HCT116 (cell line): ENCODE data around the gene CD244. TPM values are rescaled to one million over a fixed set of nuclear protein-coding genes. Genes with fewer than 3 reads are reported as not detected.

Experiments used
- ATAC-seq: fragments of 200-7000 bp; cut with Tn5 transposase; 2 replicates; pipeline ENCODE4 v1.9.1; 2020; ENCODE audit warnings: mild to moderate bottlenecking, moderate library complexity
- BruUV-seq: library from RNA; stranded (reverse); fragments of 400-500 nt; replicated peaks from 2 replicates; lab custom pipeline; 2021; lab: Mats Ljungman, UMichigan
- CTCF ChIA-PET: fragments of 300-600 bp; sonication (Branson Sonifier 250); formaldehyde crosslinking; loops from one replicate; lab custom pipeline; 2021; ENCODE audit warnings: antibody characterized with exemption; lab: Charles Lee
- POLR2A ChIA-PET: fragments of 300-600, 350-600 bp; sonication (Branson Sonifier 250); formaldehyde crosslinking; loops from one replicate; lab custom pipeline; 2021; ENCODE audit warnings: antibody characterized with exemption; lab: Charles Lee
- RAD21 ChIA-PET, 2 experiments: fragments of 300-600 bp; sonication (Branson Sonifier 250); formaldehyde crosslinking; loops; one replicate each; lab custom pipeline; 2023; ENCODE audit warnings: low total read pairs in 2 of 2; ENCODE audit not compliant: uncharacterized antibody in 2 of 2, unreplicated experiment in 2 of 2, low non-redundant PET in 1 of 2; lab: Charles Lee
- DNase-seq: peaks from one replicate; pipeline ENCODE4 v3.0.0-alpha.2; 2010; ENCODE audit warnings: low read depth, low spot score
- H2AFZ ChIP-seq: fragments of 200-600 bp; shearing (Covaris generic), sonication (generic); 2 replicates; pipeline ENCODE4 v1.6.1; 2017; ENCODE audit warnings: low read depth, mixed run types, mixed read lengths, antibody characterized with exemption, low read length; ENCODE audit not compliant: poor library complexity, severe bottlenecking
- H3K27ac ChIP-seq: 2 replicates; pipeline ENCODE4 v1.5.1; 2012; ENCODE audit warnings: low read depth, low read length
- H3K27me3 ChIP-seq: fragments of 200-600 bp; sonication (generic); 2 replicates; pipeline ENCODE4 v1.6.1; 2016; ENCODE audit warnings: mixed run types, low read length, mixed read lengths; ENCODE audit not compliant: insufficient read depth
- H3K36me3 ChIP-seq, 2 experiments: fragments of 200-500 bp in 1 of 2; fragments of 200-600 bp in 1 of 2; sonication (Bioruptor generic) in 1 of 2; sonication (generic) in 1 of 2; 2 replicates each; pipeline versions ENCODE4 v1.5.1 to v1.6.1; 2014 to 2016; ENCODE audit warnings: low read length in 2 of 2, inconsistent platforms in 1 of 2, mixed read lengths in 1 of 2, mixed run types in 1 of 2; ENCODE audit not compliant: insufficient read depth in 2 of 2, control insufficient read depth in 1 of 2
- H3K4me1 ChIP-seq, 2 experiments: fragments of 200-600 bp in 1 of 2; sonication (generic) in 1 of 2; 2 replicates each; pipeline versions ENCODE4 v1.5.1 to v1.6.1; 2012 to 2017; ENCODE audit warnings: low read length in 2 of 2, inconsistent platforms in 1 of 2, mild to moderate bottlenecking in 1 of 2, mixed read lengths in 1 of 2, mixed run types in 1 of 2, moderate library complexity in 1 of 2; ENCODE audit not compliant: insufficient read depth in 2 of 2, control insufficient read depth in 1 of 2
- H3K4me2 ChIP-seq: fragments of 200-600 bp; sonication (generic); 2 replicates; pipeline ENCODE4 v1.6.1; 2017; ENCODE audit warnings: mixed run types, low read length, mixed read lengths
- H3K4me3 ChIP-seq, 2 experiments: fragments of 200-600 bp in 1 of 2; sonication (generic) in 1 of 2; replicated peaks in 1 of 2; 2 replicates each; pipeline ENCODE4 v1.5.1; 2011 to 2016; ENCODE audit warnings: low read length in 2 of 2, control low read depth in 1 of 2, low read depth in 1 of 2, mild to moderate bottlenecking in 1 of 2, mixed read lengths in 1 of 2, mixed run types in 1 of 2
- H3K79me2 ChIP-seq: fragments of 200-600 bp; sonication (generic); 2 replicates; pipeline ENCODE4 v1.6.1; 2017; ENCODE audit warnings: mild to moderate bottlenecking, mixed run types, low read length, moderate library complexity, mixed read lengths; ENCODE audit not compliant: insufficient read depth
- H3K9ac ChIP-seq: fragments of 200-600 bp; sonication (generic); 2 replicates; pipeline ENCODE4 v1.6.1; 2016; ENCODE audit warnings: low read length, mixed read lengths
- H3K9me2 ChIP-seq: fragments of 200-600 bp; sonication (generic), shearing (Covaris generic); 2 replicates; pipeline ENCODE4 v1.6.1; 2017; ENCODE audit warnings: mixed run types, mild to moderate bottlenecking, moderate library complexity; ENCODE audit not compliant: insufficient read depth
- H3K9me3 ChIP-seq, 2 experiments: fragments of 200-500 bp in 1 of 2; fragments of 200-600 bp in 1 of 2; sonication (Bioruptor generic) in 1 of 2; sonication (generic) in 1 of 2; 2 replicates each; pipeline ENCODE4 v1.6.1; 2014 to 2017; ENCODE audit warnings: low read length in 2 of 2, mixed read lengths in 2 of 2, inconsistent platforms in 1 of 2, low read depth in 1 of 2, mild to moderate bottlenecking in 1 of 2, mixed run types in 1 of 2, moderate library complexity in 1 of 2; ENCODE audit not compliant: control insufficient read depth in 1 of 2, insufficient read depth in 1 of 2
- H4K20me1 ChIP-seq: fragments of 200-600 bp; sonication (generic), shearing (Covaris generic); 2 replicates; pipeline ENCODE4 v1.6.1; 2017; ENCODE audit warnings: mixed run types, mild to moderate bottlenecking, moderate library complexity; ENCODE audit not compliant: insufficient read depth
- CEBPB ChIP-seq: IDR thresholded peaks from 2 replicates; pipeline ENCODE4 v1.6.1; 2012; ENCODE audit warnings: low read depth
- CTCF ChIP-seq, 3 experiments: fragments of 200-600 bp in 1 of 3; sonication (generic) in 1 of 3; IDR thresholded peaks in 2 of 3; conservative IDR thresholded peaks in 1 of 3; 2 replicates each; pipeline ENCODE4 v1.5.1; 2012 to 2017; ENCODE audit warnings: low read depth in 2 of 3, low read length in 2 of 3, antibody characterized with exemption in 1 of 3, borderline replicate concordance in 1 of 3, control low read depth in 1 of 3, mild to moderate bottlenecking in 1 of 3, mixed read lengths in 1 of 3, mixed run types in 1 of 3, moderate library complexity in 1 of 3; ENCODE audit not compliant: insufficient read depth in 1 of 3
- EGR1 ChIP-seq: IDR thresholded peaks from 2 replicates; pipeline ENCODE4 v1.6.1; 2012; ENCODE audit warnings: low read depth
- ELF1 ChIP-seq: IDR thresholded peaks from 2 replicates; pipeline ENCODE4 v1.6.1; 2012; ENCODE audit warnings: low read depth, borderline replicate concordance
- EZH2phosphoT487 ChIP-seq: fragments of 200-600 bp; IDR thresholded peaks from 2 replicates; pipeline ENCODE4 v1.6.1; 2018; ENCODE audit warnings: antibody characterized with exemption, borderline replicate concordance
- FOSL1 ChIP-seq: IDR thresholded peaks from 2 replicates; pipeline ENCODE4 v1.6.1; 2012; ENCODE audit warnings: low read depth
- JUND ChIP-seq: IDR thresholded peaks from 2 replicates; pipeline ENCODE4 v1.6.1; 2012
- RAD21 ChIP-seq: IDR thresholded peaks from 2 replicates; pipeline ENCODE4 v1.6.1; 2012; ENCODE audit warnings: low read depth, mild to moderate bottlenecking
- REST ChIP-seq: IDR thresholded peaks from 2 replicates; pipeline ENCODE4 v1.6.1; 2012; ENCODE audit warnings: low read depth
- SIN3A ChIP-seq: IDR thresholded peaks from 2 replicates; pipeline ENCODE4 v1.6.1; 2012; ENCODE audit warnings: low read depth
- SP1 ChIP-seq: IDR thresholded peaks from 2 replicates; pipeline ENCODE4 v1.6.1; 2012; ENCODE audit warnings: low read depth
- SRF ChIP-seq: IDR thresholded peaks from 2 replicates; pipeline ENCODE4 v1.6.1; 2012; ENCODE audit warnings: low read depth
- ZFX ChIP-seq: fragments of 450-650 bp; IDR thresholded peaks from 2 replicates; pipeline ENCODE4 v1.6.1; 2017
- intact Hi-C: fragments of 100-400 bp; cut with micrococcal nuclease; formaldehyde crosslinking; loops from 2 replicates; pipeline ENCODE4 v1.10.0; 2022
- total RNA-seq: library from RNA; stranded (reverse); gene quantifications from one replicate; pipeline ENCODE4 v1.2.1, GENCODE V29; 2021; ENCODE audit not compliant: unreplicated experiment

Gene CD244
- total RNA-seq, 1 experiment from 2014 or later, result not detected

- Histone ChIP-seq H3K9me3 (no peaks in the 10 kb centered on the region), H3K27me3 (0 out of 2 replicates have a peak, but pooled peaks cover 9% of the 10 kb centered on the region), H3K9me2 (no peaks in the 10 kb centered on the region), H2AFZ (no peak overlapping the region), H3K4me1 (no peaks in the 10 kb centered on the region), H3K79me2 (no peaks in the 10 kb centered on the region), H3K9ac (no peak overlapping the region), H3K27ac (no peak overlapping the region), H3K36me3 (no peaks in the 10 kb centered on the region), H3K4me3 (no peak overlapping the region), H4K20me1 (no peaks in the 10 kb centered on the region), H3K4me2 (no peak overlapping the region)
- ATAC-seq (no peak), DNase-seq (no peak)
- CTCF ChIA-PET, result no interaction called here
- no TSS peak for BruUV-seq
- TF ChIP-seq SRF, result no peak
- no peak for TF ChIP-seq CEBPB
- TF ChIP-seq SIN3A, result no peak
- TF ChIP-seq ELF1, result no peak
- TF ChIP-seq EGR1, result no peak
- intact Hi-C loops, result no loop called here
- RAD21 ChIA-PET, result no interaction called here
- POLR2A ChIA-PET, result no interaction called here
Measured at GRCh38 chr1:160888926-160889325, 26.2 kb upstream of the CD244 start.

GRCh38 chr1:160887071-160887470 lies 24.4 kb upstream of the CD244 start:
- Histone ChIP-seq H3K4me3 (no peak overlapping the region), H3K79me2 (no peaks in the 10 kb centered on the region), H3K27me3 (0 out of 2 replicates have a peak, but pooled peaks cover 9% of the 10 kb centered on the region), H3K4me2 (no peak overlapping the region), H4K20me1 (no peaks in the 10 kb centered on the region), H3K36me3 (no peaks in the 10 kb centered on the region), H3K27ac (no peak overlapping the region), H3K9me3 (no peaks in the 10 kb centered on the region), H2AFZ (no peak overlapping the region), H3K9ac (no peak overlapping the region), H3K9me2 (no peaks in the 10 kb centered on the region), H3K4me1 (no peaks in the 10 kb centered on the region)
- ChIA-PET CTCF (no interaction called here), RAD21 (no interaction called here), POLR2A (no interaction called here)
- intact Hi-C loops, result no loop called here
- no peak for ATAC-seq
- BruUV-seq, result no TSS peak
- no peak for DNase-seq
- no peak for TF ChIP-seq ZFX
- TF ChIP-seq CTCF (IDR thresholded peaks at IDR 0.05 in 2 of 3, conservative IDR thresholded peaks at IDR 0.05 in 1 of 3; ENCODE audit: borderline replicate concordance in 1 of 3, insufficient read depth in 1 of 3, low read depth in 2 of 3, low read length in 2 of 3), result no peak
- no peak for TF ChIP-seq EZH2phosphoT487
- TF ChIP-seq FOSL1, result no peak
- TF ChIP-seq SRF, result no peak
- no peak for TF ChIP-seq CEBPB
- TF ChIP-seq ELF1, result no peak
- TF ChIP-seq RAD21, result no peak
- TF ChIP-seq JUND, result no peak
- TF ChIP-seq SP1, result no peak
- TF ChIP-seq REST, result no peak
